ENCODE measurements around the gene SPATA31D1. TPM values are rescaled to one million over a fixed set of nuclear protein-coding genes. Genes with fewer than 3 reads are reported as not detected.

SPATA31D1 gene
- total and polyA plus RNA-seq, 2 experiments from 2014 or later: not detected

DNA sequence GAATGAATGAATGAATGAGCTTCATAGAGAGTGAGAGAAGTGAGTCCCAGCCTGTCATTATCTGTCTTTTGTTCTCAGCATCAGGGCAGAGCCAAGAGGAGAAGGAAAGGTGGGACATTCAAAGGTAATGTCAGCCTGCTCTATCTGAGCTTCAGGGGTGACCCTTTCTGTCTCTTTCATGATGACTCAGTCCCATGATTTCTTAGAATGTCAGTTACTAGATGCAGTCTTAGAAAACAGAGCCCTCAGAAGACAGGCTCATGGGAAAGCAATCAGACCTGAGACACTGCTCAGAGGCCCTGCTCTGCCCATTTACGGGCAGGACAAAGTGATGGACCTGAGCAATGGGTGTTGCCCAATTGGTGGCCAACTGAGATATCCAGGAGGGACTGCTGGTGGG, 1.1 kb downstream of the SPATA31D1 start:
- H3K4me2 ChIP-seq: no peak overlapping the region
- H3K9me2 ChIP-seq (replicated peaks; ENCODE audit: insufficient read depth): no peaks in the 10 kb centered on the region
- H3K79me2 ChIP-seq: no peaks in the 10 kb centered on the region
- no peaks in the 10 kb centered on the region for H3K36me3 ChIP-seq (replicated peaks; ENCODE audit: insufficient read depth, low read depth)
- TF ChIP-seq EZH2phosphoT487 (IDR thresholded peaks at IDR 0.05; ENCODE audit: low read depth, severe bottlenecking, unreplicated experiment) (no peak), EZH2 (IDR thresholded peaks at IDR 0.05; ENCODE audit: borderline replicate concordance) (no peak)
- TF ChIP-seq, protein P1, sequence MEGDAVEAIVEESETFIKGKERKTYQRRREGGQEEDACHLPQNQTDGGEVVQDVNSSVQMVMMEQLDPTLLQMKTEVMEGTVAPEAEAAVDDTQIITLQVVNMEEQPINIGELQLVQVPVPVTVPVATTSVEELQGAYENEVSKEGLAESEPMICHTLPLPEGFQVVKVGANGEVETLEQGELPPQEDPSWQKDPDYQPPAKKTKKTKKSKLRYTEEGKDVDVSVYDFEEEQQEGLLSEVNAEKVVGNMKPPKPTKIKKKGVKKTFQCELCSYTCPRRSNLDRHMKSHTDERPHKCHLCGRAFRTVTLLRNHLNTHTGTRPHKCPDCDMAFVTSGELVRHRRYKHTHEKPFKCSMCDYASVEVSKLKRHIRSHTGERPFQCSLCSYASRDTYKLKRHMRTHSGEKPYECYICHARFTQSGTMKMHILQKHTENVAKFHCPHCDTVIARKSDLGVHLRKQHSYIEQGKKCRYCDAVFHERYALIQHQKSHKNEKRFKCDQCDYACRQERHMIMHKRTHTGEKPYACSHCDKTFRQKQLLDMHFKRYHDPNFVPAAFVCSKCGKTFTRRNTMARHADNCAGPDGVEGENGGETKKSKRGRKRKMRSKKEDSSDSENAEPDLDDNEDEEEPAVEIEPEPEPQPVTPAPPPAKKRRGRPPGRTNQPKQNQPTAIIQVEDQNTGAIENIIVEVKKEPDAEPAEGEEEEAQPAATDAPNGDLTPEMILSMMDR (IDR thresholded peaks at IDR 0.05; ENCODE audit: poor library complexity): no peak
- no peaks in the 10 kb centered on the region for H3K27me3 ChIP-seq
- H3K4me3 ChIP-seq: no peak overlapping the region
- no peak overlapping the region for H2AFZ ChIP-seq
- no peaks in the 10 kb centered on the region for H3K9me3 ChIP-seq (ENCODE audit: low read depth)
- DNase-seq (ENCODE audit: low spot score): no peak
- 94% methylated on average over 1 of the region's 1 CpG for WGBS (ENCODE audit: low lambda C conversion rate, missing lambda C conversion rate)
- no peaks in the 10 kb centered on the region for H4K20me1 ChIP-seq (ENCODE audit: insufficient read depth, poor library complexity, severe bottlenecking)
- H3K27ac ChIP-seq: no peak overlapping the region
- no peaks in the 10 kb centered on the region for H3K4me1 ChIP-seq (ENCODE audit: insufficient read depth)

DNA sequence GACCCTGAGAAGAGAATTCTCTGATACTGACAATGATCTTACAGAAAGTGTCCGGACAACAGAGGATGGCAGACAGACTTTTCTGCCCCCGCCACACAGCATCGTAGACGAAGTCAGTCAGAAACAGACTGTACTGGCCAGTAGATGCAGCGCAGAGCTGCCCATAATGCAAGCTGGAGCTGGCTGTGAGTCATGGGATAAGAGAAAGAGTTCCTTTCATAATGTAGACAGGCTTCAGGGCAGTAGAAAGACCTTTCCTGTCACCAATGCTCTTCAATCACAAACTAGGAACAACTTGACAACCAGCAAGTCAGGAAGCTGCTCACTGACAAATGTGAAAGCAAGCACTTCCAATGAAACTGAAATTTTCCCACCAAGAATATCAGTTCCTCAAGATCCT, 5.1 kb downstream of the SPATA31D1 start:
- no peaks in the 10 kb centered on the region for H3K9me2 ChIP-seq (replicated peaks; ENCODE audit: insufficient read depth)
- no peaks in the 10 kb centered on the region for H3K27me3 ChIP-seq
- DNase-seq (ENCODE audit: low spot score): no peak
- H3K36me3 ChIP-seq (replicated peaks; ENCODE audit: insufficient read depth, low read depth): no peaks in the 10 kb centered on the region
- H3K4me2 ChIP-seq: no peak overlapping the region
- no peak overlapping the region for H3K27ac ChIP-seq
- H3K79me2 ChIP-seq: no peaks in the 10 kb centered on the region
- 93% methylated on average over 5 of the region's 5 CpGs for WGBS (ENCODE audit: low lambda C conversion rate, missing lambda C conversion rate)
- H3K4me3 ChIP-seq: no peak overlapping the region
- no peaks in the 10 kb centered on the region for H3K9me3 ChIP-seq (ENCODE audit: low read depth)
- TF ChIP-seq EZH2phosphoT487 (IDR thresholded peaks at IDR 0.05; ENCODE audit: low read depth, severe bottlenecking, unreplicated experiment) (no peak), EZH2 (IDR thresholded peaks at IDR 0.05; ENCODE audit: borderline replicate concordance) (no peak)
- TF ChIP-seq, protein P1 (IDR thresholded peaks at IDR 0.05; ENCODE audit: poor library complexity): no peak
- no peaks in the 10 kb centered on the region for H3K4me1 ChIP-seq (ENCODE audit: insufficient read depth)
- H4K20me1 ChIP-seq (ENCODE audit: insufficient read depth, poor library complexity, severe bottlenecking): no peaks in the 10 kb centered on the region
- H2AFZ ChIP-seq: no peak overlapping the region

DNA sequence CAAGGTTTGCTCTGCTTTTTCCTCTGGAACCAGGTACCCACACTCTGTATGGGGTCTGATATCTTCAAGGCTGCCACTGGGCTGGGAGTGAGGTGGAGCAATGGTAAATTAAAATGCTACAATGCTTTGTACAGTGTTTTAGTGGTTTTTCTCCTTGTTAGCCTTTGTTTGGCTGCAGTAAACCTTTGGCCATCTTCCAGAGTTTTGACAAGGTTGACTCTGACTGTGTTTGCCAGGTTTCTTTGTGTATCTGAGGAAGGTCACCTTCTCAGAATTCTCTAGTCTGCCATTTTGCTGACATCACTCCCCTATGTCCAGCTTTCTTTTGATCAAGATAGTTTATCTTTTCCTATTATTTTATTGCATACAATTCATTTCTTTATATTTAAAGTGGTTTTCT, 11.2 kb downstream of the SPATA31D1 start:
- no peak for DNase-seq (ENCODE audit: low spot score)
- Histone ChIP-seq H3K36me3 (replicated peaks; ENCODE audit: insufficient read depth, low read depth) (no peaks in the 10 kb centered on the region), H2AFZ (no peak overlapping the region), H3K9me3 (ENCODE audit: low read depth) (no peaks in the 10 kb centered on the region), H3K4me2 (no peak overlapping the region), H3K9me2 (replicated peaks; ENCODE audit: insufficient read depth) (no peaks in the 10 kb centered on the region), H3K4me3 (no peak overlapping the region), H4K20me1 (ENCODE audit: insufficient read depth, poor library complexity, severe bottlenecking) (no peaks in the 10 kb centered on the region), H3K27me3 (no peaks in the 10 kb centered on the region), H3K4me1 (ENCODE audit: insufficient read depth) (no peaks in the 10 kb centered on the region), H3K27ac (no peak overlapping the region), H3K79me2 (no peaks in the 10 kb centered on the region)
- TF ChIP-seq, protein P1 (IDR thresholded peaks at IDR 0.05; ENCODE audit: poor library complexity): no peak
- TF ChIP-seq EZH2phosphoT487 (IDR thresholded peaks at IDR 0.05; ENCODE audit: low read depth, severe bottlenecking, unreplicated experiment) (no peak), EZH2 (IDR thresholded peaks at IDR 0.05; ENCODE audit: borderline replicate concordance) (no peak)

DNA sequence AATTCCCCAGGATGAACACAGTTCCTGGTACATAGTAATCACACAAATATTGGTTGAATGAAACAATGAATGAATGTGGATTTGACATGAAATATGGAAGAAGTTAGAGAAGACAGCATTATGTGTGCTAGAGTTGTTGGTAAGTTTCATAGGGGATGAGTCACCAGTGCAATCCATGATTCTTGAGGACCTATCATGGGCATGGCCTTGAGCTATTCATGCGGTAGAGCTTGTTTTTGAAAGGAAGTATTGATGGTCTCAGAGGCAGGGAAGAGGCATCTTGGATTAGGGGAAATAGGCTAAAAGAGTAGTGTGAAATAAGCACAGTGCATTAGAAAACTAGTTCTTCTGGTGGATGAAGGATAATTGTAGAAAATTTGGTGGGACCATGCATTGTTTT, 22.1 kb downstream of the SPATA31D1 start:
- no peak for DNase-seq (ENCODE audit: low spot score)
- H3K4me3 ChIP-seq: no peak overlapping the region
- no peaks in the 10 kb centered on the region for H3K9me2 ChIP-seq (replicated peaks; ENCODE audit: insufficient read depth)
- no peak overlapping the region for H2AFZ ChIP-seq
- H3K4me2 ChIP-seq: no peak overlapping the region
- H3K27ac ChIP-seq: no peak overlapping the region
- TF ChIP-seq EZH2 (IDR thresholded peaks at IDR 0.05; ENCODE audit: borderline replicate concordance) (no peak), EZH2phosphoT487 (IDR thresholded peaks at IDR 0.05; ENCODE audit: low read depth, severe bottlenecking, unreplicated experiment) (no peak)
- TF ChIP-seq, protein P1 (IDR thresholded peaks at IDR 0.05; ENCODE audit: poor library complexity): no peak
- H4K20me1 ChIP-seq (ENCODE audit: insufficient read depth, poor library complexity, severe bottlenecking): no peaks in the 10 kb centered on the region
- WGBS (ENCODE audit: low lambda C conversion rate, missing lambda C conversion rate): 83% methylated on average over 1 of the region's 1 CpG
- H3K36me3 ChIP-seq (replicated peaks; ENCODE audit: insufficient read depth, low read depth): no peaks in the 10 kb centered on the region
- no peaks in the 10 kb centered on the region for H3K4me1 ChIP-seq (ENCODE audit: insufficient read depth)
- H3K9me3 ChIP-seq (ENCODE audit: low read depth): no peaks in the 10 kb centered on the region
- H3K27me3 ChIP-seq: no peaks in the 10 kb centered on the region
- no peaks in the 10 kb centered on the region for H3K79me2 ChIP-seq

Measured in hepatocyte (in vitro differentiated cells).